ENCODE results near the gene AOPEP. TPM values are rescaled to one million over a fixed set of nuclear protein-coding genes. Genes with fewer than 3 reads are reported as not detected.

The AOPEP gene
- total RNA-seq, 1 experiment from 2014 or later, result 15.0 TPM

GRCh38 chr9:94754976-94755475 lies 28.5 kb downstream of the AOPEP start:
- Histone ChIP-seq H2AK5ac (ENCODE audit: insufficient read length, low read length) (no peak overlapping the region), H3K79me1 (ENCODE audit: insufficient read depth, low read depth, low read length, poor library complexity, severe bottlenecking) (no peaks in the 10 kb centered on the region), H2BK120ac (ENCODE audit: low read depth, low read length, poor library complexity, severe bottlenecking) (no peak overlapping the region), H3K23me2 (ENCODE audit: insufficient read length, low read depth, low read length, poor library complexity, severe bottlenecking) (no peaks in the 10 kb centered on the region), H3K27ac (ENCODE audit: insufficient read length, low read depth, low read length) (no peak overlapping the region), H3K56ac (ENCODE audit: insufficient read length, low read depth, low read length) (no peak overlapping the region), H3T11ph (ENCODE audit: low read length) (no peak overlapping the region), H2BK15ac (ENCODE audit: low read depth, low read length) (no peak overlapping the region), H3K9me3 (ENCODE audit: control insufficient read depth, low read depth, low read length) (no peaks in the 10 kb centered on the region), H4K20me1 (ENCODE audit: control insufficient read depth, insufficient read depth, insufficient read length) (no peaks in the 10 kb centered on the region), H4K8ac (replicated peaks; ENCODE audit: insufficient read length, low read depth, low read length) (no peak overlapping the region), H2BK12ac (ENCODE audit: insufficient read length, low read depth, low read length) (no peak overlapping the region), H3K4ac (ENCODE audit: low read depth, low read length) (no peak overlapping the region), H2BK5ac (ENCODE audit: insufficient read length, low read length) (no peak overlapping the region), H3K4me2 (ENCODE audit: insufficient read depth, insufficient read length, low read length) (no peak overlapping the region), H4K91ac (ENCODE audit: insufficient read length, low read depth, low read length) (no peak overlapping the region), H3K14ac (ENCODE audit: insufficient read depth, low read length) (no peak overlapping the region), H3K9ac (ENCODE audit: extremely low read depth, insufficient read length, low read length) (no peak overlapping the region), H3K23ac (ENCODE audit: insufficient read length, low read depth, low read length) (no peak overlapping the region), H2BK20ac (ENCODE audit: low read depth, low read length, poor library complexity, severe bottlenecking) (no peak overlapping the region), H2AFZ (ENCODE audit: low read length) (no peak overlapping the region), H3K18ac (ENCODE audit: insufficient read length, low read depth, low read length) (no peak overlapping the region), H3K4me1 (ENCODE audit: insufficient read depth, low read length) (peaks cover 4% of the 10 kb centered on the region; the same call in 1 of the 2 replicates), H3K27me3 (ENCODE audit: insufficient read depth, low read length) (no peaks in the 10 kb centered on the region), H4K5ac (ENCODE audit: insufficient read length, low read depth, low read length) (no peak overlapping the region), H3K79me2 (ENCODE audit: insufficient read depth, low read length) (no peaks in the 10 kb centered on the region)
- Mint-ChIP-seq H3K27me3 (ENCODE audit: low read depth) (no peaks in the 10 kb centered on the region), H3K9me3 (no peaks in the 10 kb centered on the region; a peak in 1 of 5 replicates), H3K27ac (no peak overlapping the region), H3K4me1 (peaks cover 10 to 15% of the 10 kb centered on the region in 2 experiments), H3K36me3 (ENCODE audit: insufficient read depth in 1 of 3, low read depth in 3 of 3) (peaks cover 2 to 6% (median 5%) of the 10 kb centered on the region in 3 experiments; a peak in 6 of 7 replicates), H3K4me3 (no peak overlapping the region)
- DNase-seq, result no peak
- TF ChIP-seq CTCF (conservative IDR thresholded peaks at IDR 0.05), result no peak
- no CpG with 5 or more reads among the region's 4 CpGs for WGBS (ENCODE audit: extremely low coverage, insufficient read length, low lambda C conversion rate)
